Measurements from ENCODE around the gene SRF. TPM values are rescaled to one million over a fixed set of nuclear protein-coding genes. Genes with fewer than 3 reads are reported as not detected.

SRF gene
- total and polyA plus RNA-seq, 12 donors = 30.5 to 94.3 (median 69.6) TPM

DNA sequence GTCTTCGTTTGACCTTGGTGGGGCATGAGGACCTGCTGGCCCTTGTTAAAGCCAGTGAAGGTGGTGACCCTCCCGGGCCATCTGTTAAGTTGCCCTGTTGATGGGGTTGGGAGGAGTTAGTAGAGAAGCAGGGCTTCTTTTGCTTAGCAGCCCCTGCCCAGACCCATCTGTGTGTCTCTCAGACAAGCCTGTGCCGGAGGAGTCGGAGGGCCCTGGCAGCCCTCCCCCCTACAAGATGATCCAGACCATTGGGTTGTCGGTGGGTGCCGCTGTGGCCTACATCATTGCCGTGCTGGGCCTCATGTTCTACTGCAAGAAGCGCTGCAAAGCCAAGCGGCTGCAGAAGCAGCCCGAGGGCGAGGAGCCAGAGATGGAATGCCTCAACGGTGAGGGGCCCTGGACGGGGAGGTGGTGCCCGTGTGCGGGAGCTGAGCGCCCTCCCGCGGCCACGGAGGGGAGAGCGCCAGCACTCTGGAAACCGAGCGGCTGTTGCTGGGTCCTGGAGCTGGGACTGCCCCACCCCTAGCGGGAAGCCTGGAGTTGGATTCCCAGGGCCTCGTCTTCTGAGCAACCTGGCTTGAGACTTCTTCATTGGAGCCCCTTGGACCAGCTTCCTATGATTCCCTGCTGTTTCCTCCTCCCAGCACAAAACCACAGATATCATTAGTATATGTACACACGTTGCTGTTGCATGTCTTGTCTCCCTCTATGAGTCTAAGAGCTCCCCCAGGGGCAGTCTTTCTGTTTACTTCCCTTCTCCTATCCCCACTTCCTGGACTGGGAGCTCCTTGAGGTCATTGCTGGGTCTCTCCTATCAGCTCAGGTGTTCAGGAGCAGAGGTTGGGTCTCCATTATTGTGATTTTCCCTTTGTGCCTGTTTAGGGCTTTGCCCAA lies 27.6 kb upstream of the SRF start:
- DNase-seq = peak; percentile 86 to 88
- H3K4me3 ChIP-seq = peak overlapping the region in 1 of 10 donors; percentile 22
- peaks cover 7 to 23% (median 11%) of the 10 kb centered on the region in 9 donors for H3K4me1 ChIP-seq
- TF ChIP-seq, protein P1, sequence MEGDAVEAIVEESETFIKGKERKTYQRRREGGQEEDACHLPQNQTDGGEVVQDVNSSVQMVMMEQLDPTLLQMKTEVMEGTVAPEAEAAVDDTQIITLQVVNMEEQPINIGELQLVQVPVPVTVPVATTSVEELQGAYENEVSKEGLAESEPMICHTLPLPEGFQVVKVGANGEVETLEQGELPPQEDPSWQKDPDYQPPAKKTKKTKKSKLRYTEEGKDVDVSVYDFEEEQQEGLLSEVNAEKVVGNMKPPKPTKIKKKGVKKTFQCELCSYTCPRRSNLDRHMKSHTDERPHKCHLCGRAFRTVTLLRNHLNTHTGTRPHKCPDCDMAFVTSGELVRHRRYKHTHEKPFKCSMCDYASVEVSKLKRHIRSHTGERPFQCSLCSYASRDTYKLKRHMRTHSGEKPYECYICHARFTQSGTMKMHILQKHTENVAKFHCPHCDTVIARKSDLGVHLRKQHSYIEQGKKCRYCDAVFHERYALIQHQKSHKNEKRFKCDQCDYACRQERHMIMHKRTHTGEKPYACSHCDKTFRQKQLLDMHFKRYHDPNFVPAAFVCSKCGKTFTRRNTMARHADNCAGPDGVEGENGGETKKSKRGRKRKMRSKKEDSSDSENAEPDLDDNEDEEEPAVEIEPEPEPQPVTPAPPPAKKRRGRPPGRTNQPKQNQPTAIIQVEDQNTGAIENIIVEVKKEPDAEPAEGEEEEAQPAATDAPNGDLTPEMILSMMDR (IDR thresholded peaks at IDR 0.05) = peak; percentile 84 to 99 (median 94)
- peak; percentile 94 to 98 (median 96) for ATAC-seq
- H3K27ac ChIP-seq = peak overlapping the region in 8 of 10 donors; percentile 2 to 69 (median 44)
- 12% methylated on average over 25 of the region's 25 CpGs for WGBS, 2 donors
- intact Hi-C loops (cut with DNase I) = loop anchor here (1.0 to 5.0 kb wide), 9 partner anchors 71 to 243 kb away; partner anchors contain the start of gene CUL7 (in 1 of the 10)
- no peaks in the 10 kb centered on the region for H3K9me3 ChIP-seq
- H3K27me3 ChIP-seq = no peaks in the 10 kb centered on the region
- H3K36me3 ChIP-seq = no peaks in the 10 kb centered on the region

DNA sequence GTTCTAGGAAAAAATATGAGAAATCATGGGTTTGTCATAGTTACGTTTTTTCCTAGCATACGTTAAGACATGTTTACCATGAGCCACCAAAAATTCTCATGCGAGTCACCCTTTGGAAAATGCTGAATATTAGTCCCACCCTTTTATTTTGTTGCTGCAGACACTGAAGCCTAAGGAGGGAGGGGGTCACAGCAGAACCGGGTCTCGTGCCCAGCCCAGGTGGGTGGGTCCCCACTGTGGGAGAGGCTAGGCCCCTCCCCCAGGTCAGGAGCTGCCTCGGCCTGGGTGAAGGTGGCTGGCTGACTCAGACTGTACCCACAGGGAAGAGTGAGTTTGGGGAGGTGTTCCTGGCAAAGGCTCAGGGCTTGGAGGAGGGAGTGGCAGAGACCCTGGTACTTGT lies 26.2 kb upstream of the SRF start:
- TF ChIP-seq, protein P1 (IDR thresholded peaks at IDR 0.05) = no peak
- WGBS, 2 donors = 84 to 86% methylated on average over 6 of the region's 6 CpGs
- no peak overlapping the region for H3K4me3 ChIP-seq

DNA sequence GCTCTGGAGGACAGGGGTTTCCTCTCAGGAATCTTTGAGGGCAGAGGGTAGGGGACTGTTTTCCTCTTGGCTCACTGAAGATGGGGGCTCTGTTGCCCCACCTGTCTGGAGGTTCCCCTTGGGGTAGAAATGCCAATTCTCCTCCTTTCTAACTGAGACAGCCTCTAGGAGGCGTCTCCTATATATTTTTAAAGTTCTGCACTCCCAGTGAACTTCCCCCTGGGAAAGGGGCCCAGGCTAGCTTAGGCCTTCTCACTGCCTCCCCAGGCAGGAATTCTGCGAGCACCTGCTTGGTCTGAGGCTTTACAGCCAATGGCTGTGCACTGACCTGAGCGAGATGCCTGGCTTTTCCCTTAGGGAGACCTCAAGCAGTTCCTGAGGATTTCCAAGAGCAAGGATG lies 24.8 kb upstream of the SRF start:
- WGBS, 2 donors = 96% methylated on average over 3 of the region's 3 CpGs
- Histone ChIP-seq H3K27ac (no peak overlapping the region), H3K36me3 (no peaks in the 10 kb centered on the region), H3K27me3 (no peaks in the 10 kb centered on the region), H3K4me1 (peaks cover 7 to 23% (median 11%) of the 10 kb centered on the region in 9 donors), H3K4me3 (no peak overlapping the region), H3K9me3 (no peaks in the 10 kb centered on the region)
- TF ChIP-seq, protein P1 (IDR thresholded peaks at IDR 0.05) = no peak
- DNase-seq (no peak), ATAC-seq (no peak)
- intact Hi-C loops (cut with DNase I) = no loop called here

More for the DNA sequence above, 26.2 kb upstream of the SRF start:
- peaks cover 7 to 23% (median 11%) of the 10 kb centered on the region in 9 donors for H3K4me1 ChIP-seq
- no peaks in the 10 kb centered on the region for H3K9me3 ChIP-seq
- no peaks in the 10 kb centered on the region for H3K36me3 ChIP-seq
- intact Hi-C loops (cut with DNase I) = loop anchor here in 7 of 10 donors (2.0 to 5.0 kb wide), 5 partner anchors 73 to 244 kb away; partner anchors contain the start of gene CUL7 (in 1 of the 7)
- DNase-seq (no peak), ATAC-seq (no peak)
- no peaks in the 10 kb centered on the region for H3K27me3 ChIP-seq
- H3K27ac ChIP-seq = no peak overlapping the region

DNA sequence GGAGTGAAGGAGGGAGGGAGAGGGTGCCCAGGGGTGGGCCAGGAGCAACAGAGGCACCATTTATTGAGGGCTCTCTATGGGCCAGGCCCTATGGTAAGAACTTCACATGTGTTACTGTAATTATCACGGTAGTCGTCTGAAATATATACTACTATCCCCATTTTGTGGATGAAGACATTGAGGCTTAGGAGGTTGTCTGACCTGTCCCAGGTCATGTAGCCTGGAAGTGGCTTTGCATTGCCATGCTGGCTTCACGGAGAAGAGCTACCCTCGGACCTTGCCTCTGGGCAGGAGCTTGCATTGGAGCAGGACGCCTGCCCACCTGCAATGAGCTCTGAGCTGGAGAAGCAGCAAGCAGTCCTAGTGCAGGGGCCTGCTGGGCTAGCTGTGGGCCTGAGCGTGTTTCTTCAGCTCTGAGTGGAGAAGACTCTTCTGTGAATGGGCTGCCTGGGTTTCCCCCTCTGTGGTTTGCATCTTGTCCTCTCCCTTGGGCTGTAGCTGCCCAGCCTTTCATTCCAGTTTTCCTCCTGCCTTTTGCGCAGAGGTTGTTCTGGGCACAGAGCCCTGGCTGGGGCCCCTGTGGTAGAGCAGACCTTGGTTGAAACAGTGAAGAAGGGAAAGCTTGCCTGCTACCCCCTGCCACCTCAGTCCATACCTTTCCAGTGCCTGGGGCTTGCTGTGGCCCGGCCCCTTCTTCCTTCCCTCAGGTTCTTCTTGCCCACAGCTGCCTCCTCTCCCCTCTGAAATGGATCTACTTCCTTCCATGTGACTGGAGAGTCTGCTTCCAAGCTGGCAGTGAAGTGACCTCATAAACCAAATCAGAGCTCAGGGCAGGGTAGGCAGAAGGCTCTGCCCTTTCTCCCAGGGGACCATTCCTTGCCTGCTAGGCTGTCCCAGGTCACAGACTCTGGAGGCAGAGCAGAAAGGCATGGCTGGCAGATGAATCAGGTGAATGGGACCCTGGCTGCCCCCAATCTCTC lies 24.1 kb upstream of the SRF start:
- Histone ChIP-seq H3K4me1 (peaks cover 7 to 23% (median 11%) of the 10 kb centered on the region in 9 donors), H3K36me3 (no peaks in the 10 kb centered on the region), H3K4me3 (no peak overlapping the region), H3K9me3 (no peaks in the 10 kb centered on the region), H3K27ac (peak overlapping the region in 3 of 10 donors; percentile 5 to 48 (median 10)), H3K27me3 (no peaks in the 10 kb centered on the region)
- DNase-seq (no peak), ATAC-seq (peak in 2 of 8 donors; percentile 16 to 41)
- intact Hi-C loops (cut with DNase I) = no loop called here
- 95 to 96% methylated on average over 8 of the region's 8 CpGs for WGBS, 2 donors
- TF ChIP-seq, protein P1 (IDR thresholded peaks at IDR 0.05) = no peak

Measured in heart right ventricle (tissue), 16 donors.